Thoracic aorta (tissue), 2 donors: Measurements from ENCODE around the gene SFT2D1. TPM values are rescaled to one million over a fixed set of nuclear protein-coding genes. Genes with fewer than 3 reads are reported as not detected.
"Not testable (repeated sequence)": the region's sequence is repeated elsewhere in the genome, so short reads cannot be mapped to it uniquely, and the experiment has no call there.

Experiments used
- ATAC-seq: fragments of 150-250 bp; one replicate; pipeline ENCODE4 v1.8.0; 2017; ENCODE audit warnings: low read depth; ENCODE audit not compliant: insufficient number of reproducible peaks, low FRiP score
- DNase-seq: peaks from one replicate; pipeline ENCODE4 v3.0.0-alpha.2; 2020; ENCODE audit warnings: low spot score
- H3K27ac ChIP-seq, 2 donors: fragments of 200-600 bp; sonication (generic); 1 replicate in 1 of 2; 2 replicates in 1 of 2; pipeline ENCODE4 v1.5.1; 2016; ENCODE audit warnings: mild to moderate bottlenecking in 2 of 2, moderate library complexity in 2 of 2
- H3K27me3 ChIP-seq: fragments of 200-600 bp; sonication (generic); replicated peaks from 2 replicates; pipeline ENCODE4 v1.6.0; 2016; ENCODE audit warnings: mild to moderate bottlenecking; ENCODE audit not compliant: insufficient read depth
- H3K36me3 ChIP-seq: fragments of 200-600 bp; sonication (generic); one replicate; pipeline ENCODE4 v1.5.1; 2016
- H3K4me1 ChIP-seq, 2 donors: fragments of 200-600 bp; sonication (generic); 1 replicate in 1 of 2; 2 replicates in 1 of 2; pipeline versions ENCODE4 v1.5.1 to v1.6.0; 2016; ENCODE audit warnings: low read depth in 2 of 2, mild to moderate bottlenecking in 1 of 2; ENCODE audit not compliant: control insufficient read depth in 1 of 2
- H3K4me3 ChIP-seq: fragments of 200-600 bp; sonication (generic); 2 replicates; pipeline ENCODE4 v1.5.1; 2016; ENCODE audit warnings: mild to moderate bottlenecking
- H3K9me3 ChIP-seq: fragments of 200-600 bp; sonication (generic); 2 replicates; pipeline ENCODE4 v1.5.1; 2016
- total RNA-seq, 2 donors: library from RNA; depleted of rRNA; stranded (reverse); fragments of >200 nt; gene quantifications; one replicate each; pipeline versions ENCODE4 v1.1.0 to v1.2.3, GENCODE V29; 2016
- TF ChIP-seq, protein P1 (sequence below): fragments of 200-600 bp; sonication (generic); IDR thresholded peaks from one replicate; pipeline ENCODE4 v1.5.1; 2019; ENCODE audit warnings: antibody characterized with exemption

Gene SFT2D1
- total RNA-seq, 2 donors from 2014 or later: 23.3 to 27.9 TPM

DNA sequence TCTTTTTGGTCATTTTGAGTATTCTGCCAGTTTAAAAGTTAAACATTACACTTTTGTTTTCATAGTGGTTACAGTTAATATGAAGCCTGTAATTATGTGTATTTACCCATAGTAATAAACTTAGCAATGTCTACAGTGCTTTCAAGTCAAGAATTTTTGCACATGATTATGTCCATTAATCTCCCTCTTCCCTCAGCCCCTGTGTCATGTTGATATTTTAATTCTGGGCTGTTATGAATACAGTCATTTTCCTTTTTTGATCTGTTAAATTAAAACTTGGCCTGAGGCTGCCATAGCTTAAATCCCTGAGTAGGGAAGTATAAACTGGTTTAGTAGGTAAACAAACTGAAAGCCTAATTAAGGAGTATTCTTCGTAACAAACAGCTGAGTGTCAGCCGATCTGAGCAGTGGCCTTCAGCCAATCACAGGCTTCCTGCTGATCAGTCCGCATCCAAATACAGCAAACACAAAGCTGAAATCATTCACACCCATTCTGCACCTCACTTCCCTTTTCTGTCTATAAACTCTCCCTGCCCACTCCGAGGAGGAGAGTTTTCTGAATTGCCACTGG is 9.5 kb upstream of the SFT2D1 start:
- H3K27me3 ChIP-seq: no peaks in the 10 kb centered on the region
- TF ChIP-seq, protein P1, sequence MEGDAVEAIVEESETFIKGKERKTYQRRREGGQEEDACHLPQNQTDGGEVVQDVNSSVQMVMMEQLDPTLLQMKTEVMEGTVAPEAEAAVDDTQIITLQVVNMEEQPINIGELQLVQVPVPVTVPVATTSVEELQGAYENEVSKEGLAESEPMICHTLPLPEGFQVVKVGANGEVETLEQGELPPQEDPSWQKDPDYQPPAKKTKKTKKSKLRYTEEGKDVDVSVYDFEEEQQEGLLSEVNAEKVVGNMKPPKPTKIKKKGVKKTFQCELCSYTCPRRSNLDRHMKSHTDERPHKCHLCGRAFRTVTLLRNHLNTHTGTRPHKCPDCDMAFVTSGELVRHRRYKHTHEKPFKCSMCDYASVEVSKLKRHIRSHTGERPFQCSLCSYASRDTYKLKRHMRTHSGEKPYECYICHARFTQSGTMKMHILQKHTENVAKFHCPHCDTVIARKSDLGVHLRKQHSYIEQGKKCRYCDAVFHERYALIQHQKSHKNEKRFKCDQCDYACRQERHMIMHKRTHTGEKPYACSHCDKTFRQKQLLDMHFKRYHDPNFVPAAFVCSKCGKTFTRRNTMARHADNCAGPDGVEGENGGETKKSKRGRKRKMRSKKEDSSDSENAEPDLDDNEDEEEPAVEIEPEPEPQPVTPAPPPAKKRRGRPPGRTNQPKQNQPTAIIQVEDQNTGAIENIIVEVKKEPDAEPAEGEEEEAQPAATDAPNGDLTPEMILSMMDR: no peak
- no peak overlapping the region for H3K27ac ChIP-seq
- H3K4me3 ChIP-seq: no peak overlapping the region
- no peaks in the 10 kb centered on the region for H3K36me3 ChIP-seq
- no peak for ATAC-seq
- no peak for DNase-seq
- H3K9me3 ChIP-seq: no peaks in the 10 kb centered on the region
- no peaks in the 10 kb centered on the region for H3K4me1 ChIP-seq

DNA sequence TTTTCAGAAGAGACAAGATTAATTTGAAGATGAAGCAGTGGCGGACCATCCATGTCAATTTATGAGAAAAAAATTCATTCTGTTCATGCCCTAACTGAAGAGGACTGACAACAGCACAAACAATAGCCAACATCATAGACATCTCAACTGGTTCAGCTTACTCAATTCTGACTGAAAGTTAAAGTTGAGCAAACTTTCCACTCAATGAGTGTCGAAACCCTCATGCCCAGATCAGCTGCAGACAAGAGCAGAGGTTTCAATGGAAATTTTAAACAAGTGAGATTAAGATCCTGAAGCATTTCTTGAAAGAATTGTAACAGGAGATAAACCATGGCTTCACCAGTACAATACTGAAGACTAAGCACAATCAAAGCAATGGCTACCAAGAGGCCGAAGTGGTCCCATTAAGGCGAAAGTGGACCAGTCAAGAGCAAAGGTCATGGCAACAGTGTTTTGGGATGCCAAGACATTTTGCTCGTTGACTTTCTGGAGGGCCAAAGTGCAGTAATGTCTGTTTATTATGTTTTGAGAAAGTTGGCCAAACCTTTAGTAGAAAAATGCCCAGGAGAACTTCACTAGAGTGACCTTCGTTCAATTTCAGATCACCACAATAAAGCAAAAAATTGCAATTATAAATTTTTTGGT is 6.1 kb upstream of the SFT2D1 start:
- TF ChIP-seq, protein P1: no peak
- H3K9me3 ChIP-seq: no peaks in the 10 kb centered on the region
- H3K36me3 ChIP-seq: no peaks in the 10 kb centered on the region
- H3K4me1 ChIP-seq: peaks cover 0 to 2% of the 10 kb centered on the region in 2 donors
- H3K27me3 ChIP-seq: no peaks in the 10 kb centered on the region
- H3K27ac ChIP-seq: no peak overlapping the region
- H3K4me3 ChIP-seq: no peak overlapping the region
- ATAC-seq (no peak), DNase-seq (no peak)

DNA sequence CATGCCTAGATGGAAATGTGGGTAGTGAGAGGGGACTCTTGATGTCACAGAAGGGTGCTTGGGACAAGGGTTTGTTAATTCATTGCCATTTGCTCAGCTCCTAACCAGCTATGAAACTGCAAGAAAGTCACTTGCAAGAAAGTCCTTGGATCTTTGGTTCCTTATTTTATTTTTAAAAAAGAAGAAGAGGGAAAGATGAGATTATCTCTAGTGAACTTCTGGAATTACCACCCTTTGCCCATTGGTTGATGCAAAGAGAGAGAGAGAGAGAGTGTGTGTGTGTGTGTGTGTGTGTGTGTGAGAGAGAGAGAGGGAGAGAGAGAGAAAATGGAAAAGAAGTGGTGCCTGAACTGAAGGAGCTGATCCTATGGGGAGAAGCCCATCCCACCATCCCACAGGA is 4.6 kb upstream of the SFT2D1 start:
- ATAC-seq (no peak), DNase-seq (no peak)
- peaks cover 0 to 8% of the 10 kb centered on the region in 2 donors for H3K4me1 ChIP-seq

DNA sequence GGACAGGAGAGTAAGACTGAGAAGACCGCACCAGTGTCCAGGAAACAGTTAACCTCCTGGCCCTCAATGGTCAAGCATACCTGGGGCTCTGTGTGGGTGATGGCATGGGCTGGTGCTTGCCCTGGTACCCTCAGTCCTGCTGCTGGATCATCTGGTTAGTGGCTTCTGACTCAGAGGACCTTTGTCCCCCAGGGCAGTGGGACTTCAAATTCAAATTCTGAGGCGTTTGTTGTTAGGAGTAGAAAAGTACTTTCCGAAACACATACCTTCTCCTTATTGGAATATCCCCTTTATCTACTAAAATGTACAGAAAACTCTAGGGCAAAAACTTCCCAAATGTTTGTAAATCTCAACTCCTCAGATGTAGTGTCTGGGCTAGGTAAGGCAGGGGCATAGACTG is 4.1 kb upstream of the SFT2D1 start:
- H3K4me1 ChIP-seq: peaks cover 2 to 13% of the 10 kb centered on the region in 2 donors
- H3K36me3 ChIP-seq: no peaks in the 10 kb centered on the region
- H3K27ac ChIP-seq: no peak overlapping the region
- H3K27me3 ChIP-seq: no peaks in the 10 kb centered on the region
- DNase-seq (no peak), ATAC-seq (no peak)
- TF ChIP-seq, protein P1: no peak
- no peak overlapping the region for H3K4me3 ChIP-seq
- no peaks in the 10 kb centered on the region for H3K9me3 ChIP-seq

More for the DNA sequence above, 4.6 kb upstream of the SFT2D1 start:
- Histone ChIP-seq H3K36me3 (no peaks in the 10 kb centered on the region), H3K27ac (no peak overlapping the region), H3K4me3 (no peak overlapping the region), H3K27me3 (no peaks in the 10 kb centered on the region), H3K9me3 (no peaks in the 10 kb centered on the region)
- TF ChIP-seq, protein P1: no peak

DNA sequence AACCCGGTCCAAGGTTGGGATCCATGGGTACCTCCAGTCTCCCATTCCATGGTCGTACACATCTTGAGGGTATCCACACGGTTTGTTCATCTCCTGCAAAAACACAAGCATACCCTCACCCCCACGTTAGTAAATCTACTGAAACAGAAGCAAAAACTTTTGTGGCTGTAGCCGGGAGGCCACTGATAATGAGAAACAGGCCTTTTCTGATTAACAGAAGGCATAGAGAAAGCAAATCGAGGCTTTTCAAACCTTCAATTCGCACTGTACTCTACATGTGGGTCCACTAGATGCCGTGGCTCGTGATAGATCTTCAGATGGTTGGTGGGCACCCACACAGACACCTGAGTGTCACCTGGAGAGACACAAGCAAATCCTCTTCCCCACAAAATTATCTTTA is 3.3 kb upstream of the SFT2D1 start:
- not testable (repeated sequence) for H3K36me3 ChIP-seq, H3K27ac ChIP-seq, DNase-seq, H3K9me3 ChIP-seq, H3K4me3 ChIP-seq, ATAC-seq, H3K27me3 ChIP-seq
- H3K4me1 ChIP-seq: peaks cover 10 to 20% of the 10 kb centered on the region in 2 donors

DNA sequence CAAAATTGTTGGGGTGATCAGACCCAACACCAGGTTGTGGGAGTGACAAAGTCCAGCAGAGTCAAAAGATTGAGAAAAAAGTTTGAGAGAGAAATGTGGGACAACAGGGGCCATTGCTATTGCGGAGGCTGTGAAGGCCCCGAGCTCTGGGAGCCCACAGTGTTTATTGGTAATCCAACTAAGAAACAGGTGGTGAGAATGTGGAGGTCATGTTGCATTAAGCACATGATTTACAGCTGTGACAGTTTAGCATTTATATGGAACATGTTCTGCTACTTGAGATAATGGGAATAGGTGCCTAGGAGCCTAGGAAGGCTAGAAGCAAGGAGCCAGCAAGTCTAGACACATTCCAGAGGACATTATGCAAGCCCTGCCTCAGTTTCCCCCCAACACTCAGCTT is 2.6 kb upstream of the SFT2D1 start:
- not testable (repeated sequence) for H3K9me3 ChIP-seq

More for the DNA sequence above, 2.6 kb upstream of the SFT2D1 start:
- H3K27me3 ChIP-seq, DNase-seq, ATAC-seq, H3K36me3 ChIP-seq, H3K4me3 ChIP-seq, H3K27ac ChIP-seq: not testable (repeated sequence)
- H3K4me1 ChIP-seq: peaks cover 14 to 28% of the 10 kb centered on the region in 2 donors
